Measurements from ENCODE around the gene PLA2G4C.

The PLA2G4C gene

GRCh38 chr19:48036765-48037164 lies 73.9 kb downstream of the PLA2G4C start:
- TF ChIP-seq EZH2 (optimal IDR thresholded peaks at IDR 0.05; ENCODE audit: low read depth, low read length) (no peak), CTCF (IDR thresholded peaks at IDR 0.05; ENCODE audit: low read length) (no peak), EZH2phosphoT487 (IDR thresholded peaks at IDR 0.05; ENCODE audit: low read length) (no peak)
- H3K9me3 ChIP-seq (replicated peaks; ENCODE audit: insufficient read depth, low read length) = no peaks in the 10 kb centered on the region

DNA sequence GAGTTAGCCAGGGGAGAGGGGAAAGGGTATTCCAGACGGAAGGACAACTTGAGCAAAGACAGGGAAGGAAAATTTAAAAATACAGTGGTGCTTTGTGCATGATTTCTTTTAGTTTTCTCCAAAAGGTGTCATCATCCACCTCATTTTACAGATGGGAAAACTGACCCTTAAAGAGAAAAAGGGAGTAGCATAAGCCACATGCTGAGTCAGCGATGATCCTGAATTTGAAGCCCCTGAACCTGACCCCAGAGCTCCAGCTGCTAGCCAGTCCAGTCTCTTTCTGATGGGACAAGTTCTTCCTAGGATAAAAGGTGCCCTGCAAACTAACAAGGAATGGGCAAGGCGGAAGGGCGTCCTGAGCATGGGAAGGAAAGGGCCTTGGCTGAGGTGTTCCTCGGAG lies 77.0 kb downstream of the PLA2G4C start:
- no peaks in the 10 kb centered on the region for H3K4me1 ChIP-seq (ENCODE audit: low read length)
- no peak overlapping the region for H3K9ac ChIP-seq (ENCODE audit: low read length)
- no peaks in the 10 kb centered on the region for H3K79me2 ChIP-seq (ENCODE audit: low read length)
- H3K36me3 ChIP-seq (replicated peaks; ENCODE audit: insufficient read depth, low read length) = no peaks in the 10 kb centered on the region
- DNase-seq = no peak
- H2AFZ ChIP-seq (ENCODE audit: low read length) = no peak overlapping the region
- H3K9me3 ChIP-seq (replicated peaks; ENCODE audit: insufficient read depth, low read length) = no peaks in the 10 kb centered on the region
- H3K4me3 ChIP-seq (ENCODE audit: low read length) = no peak overlapping the region
- H3K9me2 ChIP-seq (replicated peaks; ENCODE audit: insufficient read depth, low read length) = no peaks in the 10 kb centered on the region
- H3K4me2 ChIP-seq (ENCODE audit: low read depth, low read length) = no peak overlapping the region
- H3K27me3 ChIP-seq (replicated peaks; ENCODE audit: insufficient read depth, low read length) = peaks cover 90% of the 10 kb centered on the region
- no peak for TF ChIP-seq EZH2phosphoT487 (IDR thresholded peaks at IDR 0.05; ENCODE audit: low read length)
- TF ChIP-seq EZH2 (optimal IDR thresholded peaks at IDR 0.05; ENCODE audit: low read depth, low read length) = no peak
- TF ChIP-seq CTCF (IDR thresholded peaks at IDR 0.05; ENCODE audit: low read length) = no peak
- no peak overlapping the region for H3K27ac ChIP-seq (ENCODE audit: low read length)
- no peaks in the 10 kb centered on the region for H3F3A ChIP-seq (ENCODE audit: insufficient read depth, low read length)
- no peaks in the 10 kb centered on the region for H4K20me1 ChIP-seq (ENCODE audit: insufficient read depth, low read length)

More at GRCh38 chr19:48036765-48037164, 73.9 kb downstream of the PLA2G4C start:
- Histone ChIP-seq H3K4me1 (ENCODE audit: low read length) (no peaks in the 10 kb centered on the region), H3K27me3 (replicated peaks; ENCODE audit: insufficient read depth, low read length) (peaks cover 94% of the 10 kb centered on the region), H2AFZ (ENCODE audit: low read length) (no peak overlapping the region), H3K27ac (ENCODE audit: low read length) (no peak overlapping the region), H3K4me3 (ENCODE audit: low read length) (no peak overlapping the region), H3K36me3 (replicated peaks; ENCODE audit: insufficient read depth, low read length) (no peaks in the 10 kb centered on the region), H3K9me2 (replicated peaks; ENCODE audit: insufficient read depth, low read length) (no peaks in the 10 kb centered on the region), H4K20me1 (ENCODE audit: insufficient read depth, low read length) (no peaks in the 10 kb centered on the region), H3K9ac (ENCODE audit: low read length) (no peak overlapping the region), H3F3A (ENCODE audit: insufficient read depth, low read length) (no peaks in the 10 kb centered on the region), H3K4me2 (ENCODE audit: low read depth, low read length) (no peak overlapping the region), H3K79me2 (ENCODE audit: low read length) (no peaks in the 10 kb centered on the region)
- DNase-seq = no peak

- DNase-seq = no peak
- Histone ChIP-seq H3F3A (ENCODE audit: insufficient read depth, low read length) (no peaks in the 10 kb centered on the region), H3K9me2 (replicated peaks; ENCODE audit: insufficient read depth, low read length) (no peaks in the 10 kb centered on the region), H3K4me3 (ENCODE audit: low read length) (no peak overlapping the region), H3K27me3 (replicated peaks; ENCODE audit: insufficient read depth, low read length) (peaks cover 90% of the 10 kb centered on the region), H3K4me1 (ENCODE audit: low read length) (no peaks in the 10 kb centered on the region), H4K20me1 (ENCODE audit: insufficient read depth, low read length) (no peaks in the 10 kb centered on the region), H3K9me3 (replicated peaks; ENCODE audit: insufficient read depth, low read length) (no peaks in the 10 kb centered on the region), H3K79me2 (ENCODE audit: low read length) (no peaks in the 10 kb centered on the region), H2AFZ (ENCODE audit: low read length) (no peak overlapping the region), H3K9ac (ENCODE audit: low read length) (no peak overlapping the region), H3K4me2 (ENCODE audit: low read depth, low read length) (no peak overlapping the region), H3K36me3 (replicated peaks; ENCODE audit: insufficient read depth, low read length) (no peaks in the 10 kb centered on the region), H3K27ac (ENCODE audit: low read length) (no peak overlapping the region)
- no peak for TF ChIP-seq EZH2phosphoT487 (IDR thresholded peaks at IDR 0.05; ENCODE audit: low read length)
- TF ChIP-seq CTCF (IDR thresholded peaks at IDR 0.05; ENCODE audit: low read length) = no peak
- TF ChIP-seq EZH2 (optimal IDR thresholded peaks at IDR 0.05; ENCODE audit: low read depth, low read length) = no peak
Measured at GRCh38 chr19:48030073-48030472, 80.5 kb downstream of the PLA2G4C start.

All from MM.1S (cell line).